OCI-LY1 (cell line): ENCODE results near the gene PKIG.

Experiments
- EZH2 ChIP-seq: fragments of 200-600 bp; sonication (generic), shearing (Covaris generic); IDR thresholded peaks from 2 replicates; pipeline ENCODE4 v1.8.0; 2017; ENCODE audit warnings: borderline replicate concordance, mixed run types, mild to moderate bottlenecking, antibody characterized with exemption, low read length, moderate library complexity, mixed read lengths
- TF ChIP-seq, protein P1 (sequence below): fragments of 200-600 bp; sonication (generic), shearing (Covaris generic); IDR thresholded peaks from 2 replicates; pipeline ENCODE4 v1.5.1; 2017; ENCODE audit warnings: mild to moderate bottlenecking, antibody characterized with exemption, low read length, moderate library complexity, mixed read lengths

DNA sequence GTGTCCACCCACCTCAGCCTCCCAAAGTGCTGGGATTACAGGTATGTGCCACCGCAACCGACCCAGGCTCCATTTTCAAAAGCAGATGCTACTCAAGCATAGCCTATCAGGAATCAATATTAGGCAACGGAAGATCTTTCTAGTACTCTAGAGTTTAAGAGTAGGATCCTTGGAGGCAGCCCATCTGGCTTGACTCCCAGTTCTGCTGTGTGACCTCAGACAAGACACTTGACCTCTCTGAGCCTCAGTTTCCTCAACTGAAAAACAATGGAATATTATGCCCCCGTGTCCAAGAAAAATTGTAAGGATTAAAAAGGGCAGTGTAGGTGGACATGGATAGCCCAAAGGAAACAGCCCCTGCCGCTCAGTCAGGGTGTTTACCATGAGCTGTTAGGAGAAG, 54.7 kb downstream of the PKIG start:
- TF ChIP-seq, protein P1, sequence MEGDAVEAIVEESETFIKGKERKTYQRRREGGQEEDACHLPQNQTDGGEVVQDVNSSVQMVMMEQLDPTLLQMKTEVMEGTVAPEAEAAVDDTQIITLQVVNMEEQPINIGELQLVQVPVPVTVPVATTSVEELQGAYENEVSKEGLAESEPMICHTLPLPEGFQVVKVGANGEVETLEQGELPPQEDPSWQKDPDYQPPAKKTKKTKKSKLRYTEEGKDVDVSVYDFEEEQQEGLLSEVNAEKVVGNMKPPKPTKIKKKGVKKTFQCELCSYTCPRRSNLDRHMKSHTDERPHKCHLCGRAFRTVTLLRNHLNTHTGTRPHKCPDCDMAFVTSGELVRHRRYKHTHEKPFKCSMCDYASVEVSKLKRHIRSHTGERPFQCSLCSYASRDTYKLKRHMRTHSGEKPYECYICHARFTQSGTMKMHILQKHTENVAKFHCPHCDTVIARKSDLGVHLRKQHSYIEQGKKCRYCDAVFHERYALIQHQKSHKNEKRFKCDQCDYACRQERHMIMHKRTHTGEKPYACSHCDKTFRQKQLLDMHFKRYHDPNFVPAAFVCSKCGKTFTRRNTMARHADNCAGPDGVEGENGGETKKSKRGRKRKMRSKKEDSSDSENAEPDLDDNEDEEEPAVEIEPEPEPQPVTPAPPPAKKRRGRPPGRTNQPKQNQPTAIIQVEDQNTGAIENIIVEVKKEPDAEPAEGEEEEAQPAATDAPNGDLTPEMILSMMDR = no peak
- no peak for TF ChIP-seq EZH2
